Stimulated activated naive CD8-positive, alpha-beta T cell treated with anti-CD3 and anti-CD28 coated beads, Interleukin-15, Interleukin-2, amounts not matched to agents 100 U/mL and 50 U/mL, for 24 hours (primary cell): ENCODE data around the gene PXN.

Source experiments
- ATAC-seq: fragments of 150-1000 bp; cut with Tn5 transposase; one replicate; pipeline ENCODE4 v1.10.0; 2021
- DNase-seq: peaks from one replicate; pipeline ENCODE4 v3.0.0; 2021

PXN gene

GRCh38 chr12:120265473-120266179 is at the start of gene PXN:
Gene PXN, minus strand, starts transcription at chr12:120265730. Its CDS starts 101 bp downstream, at chr12:120265629.
- ATAC-seq: peak; percentile 77
- peak; percentile 95 for DNase-seq

DNA sequence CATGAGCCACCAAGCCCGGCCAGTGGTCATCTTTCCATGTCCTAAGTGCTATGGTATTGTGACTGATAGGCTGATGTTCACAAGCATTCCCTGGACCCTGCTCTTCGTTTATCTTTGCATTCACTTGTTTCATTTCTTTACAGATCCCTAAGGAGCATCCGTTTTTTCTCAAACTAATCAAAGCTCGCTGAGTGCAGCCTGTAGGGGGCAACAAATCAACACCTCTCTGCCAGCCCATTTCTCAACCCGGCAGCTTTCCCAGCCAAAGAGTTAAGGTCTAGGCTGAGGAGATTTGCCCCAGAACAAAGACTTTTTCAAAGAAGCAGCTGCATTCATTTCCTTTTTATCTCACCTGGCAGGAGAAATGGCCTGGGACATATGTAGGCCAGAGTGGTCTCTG is 48.7 kb upstream of the PXN start:
- ATAC-seq: no peak
- DNase-seq: no peak

DNA sequence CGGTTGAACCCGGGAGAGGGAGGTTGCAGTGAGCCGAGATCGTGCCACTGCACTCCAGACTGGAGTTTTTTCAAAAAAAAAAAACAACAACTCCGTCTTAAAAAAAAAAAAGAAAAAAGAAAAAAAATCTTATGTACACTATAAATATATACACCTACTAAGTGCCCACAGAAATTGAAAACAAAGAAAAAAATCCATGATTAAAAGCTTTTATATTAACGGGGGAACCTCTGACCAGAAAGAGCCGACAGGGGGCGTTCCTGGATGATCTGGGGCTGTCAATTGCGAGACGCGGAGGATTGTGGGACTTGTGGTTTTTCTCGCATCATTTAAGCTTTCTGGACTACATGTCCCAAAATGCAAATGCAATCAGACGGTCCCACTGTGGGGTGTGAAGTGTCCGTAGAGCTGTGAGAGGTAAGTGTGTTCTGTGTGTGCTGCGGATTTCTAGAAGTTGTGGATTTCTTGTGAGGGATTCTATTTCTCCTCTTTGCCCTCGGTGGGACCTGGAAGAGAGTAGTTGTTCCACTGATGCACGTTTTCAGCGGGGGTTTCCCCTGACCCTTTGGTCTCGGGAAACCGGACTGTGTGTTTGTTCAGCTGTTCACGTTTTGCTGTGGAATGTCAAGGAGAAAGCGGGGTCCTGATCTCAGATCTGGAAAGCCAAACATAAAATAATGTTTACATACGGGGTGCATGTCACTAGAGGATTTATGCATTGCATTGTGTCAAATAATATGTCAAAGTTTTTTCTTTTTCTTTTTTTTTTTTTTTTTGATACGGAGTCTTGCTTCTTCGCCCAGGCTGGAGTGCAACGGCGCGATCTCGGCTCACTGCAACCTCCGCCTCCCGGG is 36.7 kb upstream of the PXN start, which contains the start of gene SIRT4:
TSS of gene SIRT4 (plus strand) at position 360 of the 854 bp plus-strand sequence. CDS start 1,241 bp downstream, outside the sequence.
- ATAC-seq (peak; percentile 100), DNase-seq (peak; percentile 89)

- DNase-seq (peak; percentile 81), ATAC-seq (peak; percentile 71)
These were observed 27.4 kb upstream of the PXN start, which contains the start of gene RNU4-1 for GRCh38 chr12:120292661-120293531. Gene RNU4-1, minus strand, starts transcription at chr12:120293237.

DNA sequence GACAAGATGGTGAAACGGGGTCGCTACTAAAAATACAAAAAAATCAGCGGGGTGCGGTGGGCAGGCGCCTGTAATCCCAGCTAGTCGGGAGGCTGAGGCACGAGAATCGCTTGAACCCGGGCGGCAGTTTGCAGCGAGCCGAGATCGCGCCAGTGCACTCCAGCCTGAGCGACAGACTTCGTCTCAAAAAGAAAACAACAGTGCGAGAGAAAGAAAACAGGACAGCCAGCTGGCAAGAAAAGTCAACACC is 26.8 kb upstream of the PXN start:
- DNase-seq: no peak
- ATAC-seq: peak; percentile 0

DNA sequence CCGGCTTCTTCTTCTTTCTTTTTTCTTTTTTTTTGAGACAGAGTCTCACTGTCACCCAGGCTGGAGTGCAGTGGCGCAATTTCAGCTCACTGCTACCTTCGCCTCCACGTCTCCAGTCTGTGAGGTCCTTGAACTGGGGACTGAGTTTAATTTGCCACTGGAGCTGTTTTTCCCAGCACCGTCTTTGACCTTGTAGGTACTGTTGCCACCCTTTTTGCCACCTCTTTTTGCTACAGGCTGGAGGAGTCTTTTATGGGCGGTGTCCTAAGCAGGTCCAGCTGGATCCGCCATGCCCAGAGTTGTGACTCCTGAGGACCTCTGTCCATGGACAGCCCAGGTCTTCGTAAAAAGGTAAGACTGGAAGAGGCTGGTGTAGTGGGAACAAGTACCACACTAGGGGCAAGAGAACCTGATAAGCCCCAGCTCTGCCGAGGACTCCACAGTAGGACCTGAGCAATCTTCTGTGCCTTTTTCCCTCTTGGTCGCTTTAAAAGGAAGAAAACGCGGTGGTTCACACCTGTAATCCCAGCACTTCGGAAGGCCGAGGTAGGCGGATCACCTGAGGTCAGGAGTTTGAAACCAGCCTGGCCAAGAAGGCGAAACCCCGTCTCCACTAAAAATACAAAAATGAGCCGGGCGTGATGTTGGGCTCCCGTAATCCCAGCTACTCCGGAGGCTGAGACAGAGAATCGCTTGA is 25.2 kb upstream of the PXN start:
- ATAC-seq: no peak

DNA sequence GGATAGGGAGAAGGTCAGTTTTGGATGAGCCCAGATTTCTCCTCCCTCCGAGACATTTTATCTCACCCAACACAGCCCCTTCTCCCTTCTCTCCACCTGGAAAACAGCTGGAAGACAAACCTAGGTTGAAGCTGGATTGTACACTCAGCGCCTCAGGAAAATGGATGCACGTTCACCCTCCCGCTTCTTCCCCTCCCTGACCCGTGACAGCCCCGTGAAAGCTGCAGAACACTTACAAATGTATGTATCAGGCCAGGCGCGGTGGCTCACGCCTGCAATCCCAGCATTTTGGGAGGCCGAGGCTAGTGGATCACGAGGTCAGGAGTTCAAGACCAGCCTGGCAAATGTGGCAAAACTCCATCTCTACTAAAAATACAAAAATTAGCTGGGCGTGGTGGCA is 22.0 kb upstream of the PXN start:
- no peak for ATAC-seq
- DNase-seq: no peak

More for the DNA sequence above, 25.2 kb upstream of the PXN start:
- DNase-seq: peak; percentile 45

DNA sequence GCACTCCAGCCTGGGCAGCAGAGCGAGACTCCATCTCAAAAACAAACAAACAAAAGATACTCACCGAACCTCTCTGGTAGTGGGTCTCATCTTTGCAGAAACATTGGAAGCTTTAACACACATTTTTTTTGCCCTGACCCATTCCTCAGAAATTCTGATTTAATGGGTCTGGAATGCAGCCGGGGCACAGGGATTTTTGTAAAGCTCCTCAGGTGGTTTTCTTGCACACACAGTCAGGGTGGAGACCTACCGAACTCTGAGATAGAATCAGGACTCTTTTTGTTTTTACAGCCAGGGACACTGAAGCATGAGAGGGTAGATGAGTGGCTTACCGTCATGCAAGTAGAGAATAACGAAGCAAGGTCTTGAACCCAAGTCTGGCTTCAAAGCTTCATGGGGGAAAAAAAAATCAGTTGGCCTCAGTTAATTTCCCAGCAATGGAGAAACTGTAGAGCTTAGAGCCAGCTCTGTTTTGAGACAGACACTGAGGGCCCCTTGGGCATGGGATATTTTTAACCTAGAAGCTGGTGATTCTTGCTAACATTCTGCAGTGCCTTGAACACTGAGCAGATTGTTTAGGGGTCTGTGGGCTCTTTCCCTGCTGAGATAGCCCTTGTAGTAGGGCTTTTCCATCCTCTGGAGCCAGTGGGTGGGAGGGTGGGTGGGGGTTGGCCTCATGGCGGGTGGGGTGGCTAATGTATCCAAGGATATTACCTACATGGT is 21.4 kb upstream of the PXN start:
- ATAC-seq: no peak
- no peak for DNase-seq

- DNase-seq (no peak), ATAC-seq (no peak)
These were observed 18.9 kb upstream of the PXN start for GRCh38 chr12:120284381-120284780.

DNA sequence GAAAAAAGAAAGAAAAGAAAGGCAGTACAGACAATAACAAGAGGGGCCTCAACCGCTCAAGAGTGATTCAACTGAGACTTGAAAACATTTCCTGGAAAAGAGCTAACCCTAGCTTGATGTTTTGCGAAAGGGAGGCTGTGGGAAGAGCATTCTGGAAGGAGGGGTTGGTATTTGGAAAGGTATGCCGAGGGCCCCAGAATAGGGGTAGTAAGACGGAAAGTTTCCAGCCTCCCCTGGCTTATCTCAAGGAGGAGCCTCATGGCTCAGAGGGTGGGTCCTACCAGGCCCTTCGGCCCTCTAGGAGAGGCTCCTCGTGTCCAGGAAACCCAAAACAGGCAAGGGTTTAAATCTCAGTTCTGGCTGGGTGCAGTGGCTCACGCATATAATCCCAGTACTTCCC is 17.8 kb upstream of the PXN start:
- DNase-seq (no peak), ATAC-seq (no peak)

DNA sequence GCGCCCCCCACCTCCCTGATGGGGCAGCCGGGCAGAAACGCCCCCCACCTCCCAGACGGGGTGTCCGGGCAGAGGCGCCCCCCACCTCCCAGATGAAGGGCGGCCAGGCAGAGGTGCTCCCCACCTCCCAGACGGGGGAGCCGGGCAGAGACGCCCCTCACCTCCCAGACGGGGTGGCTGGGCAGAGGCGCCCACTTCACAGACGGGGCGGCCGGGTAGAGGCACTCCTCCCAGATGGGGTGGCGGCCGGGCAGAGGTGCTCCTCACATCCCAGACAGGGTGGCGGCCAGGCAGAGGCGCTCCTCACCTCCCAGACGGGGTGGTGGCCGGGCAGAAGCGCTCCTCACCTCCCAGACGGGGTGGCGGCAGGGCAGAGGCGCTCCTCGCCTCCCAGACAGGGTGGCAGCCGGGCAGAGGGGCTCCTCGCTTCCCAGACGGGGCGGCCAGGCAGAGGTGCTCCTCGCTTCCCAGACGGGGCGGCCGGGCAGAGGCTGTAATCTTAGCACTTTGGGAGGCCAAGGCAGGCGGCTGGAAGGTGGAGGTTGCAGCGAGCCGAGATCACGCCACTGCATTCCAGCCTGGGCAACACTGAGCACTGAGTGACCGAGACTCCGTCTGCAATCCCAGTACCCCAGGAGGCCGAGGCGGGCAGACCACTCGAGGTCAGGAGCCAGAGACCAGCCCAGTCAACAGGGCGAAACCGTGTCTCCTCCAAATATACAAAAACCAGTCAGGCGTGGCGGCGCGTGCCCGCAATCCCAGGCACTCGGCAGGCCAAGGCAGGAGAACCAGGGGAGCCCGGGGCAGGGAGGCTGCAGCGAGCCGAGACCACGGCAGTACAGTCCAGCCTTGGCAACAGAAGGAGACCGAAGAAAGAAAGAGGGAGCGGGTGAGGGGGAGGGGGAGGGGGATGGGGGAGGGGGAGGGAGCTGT is 12.9 kb upstream of the PXN start:
- ATAC-seq (no peak), DNase-seq (no peak)

DNA sequence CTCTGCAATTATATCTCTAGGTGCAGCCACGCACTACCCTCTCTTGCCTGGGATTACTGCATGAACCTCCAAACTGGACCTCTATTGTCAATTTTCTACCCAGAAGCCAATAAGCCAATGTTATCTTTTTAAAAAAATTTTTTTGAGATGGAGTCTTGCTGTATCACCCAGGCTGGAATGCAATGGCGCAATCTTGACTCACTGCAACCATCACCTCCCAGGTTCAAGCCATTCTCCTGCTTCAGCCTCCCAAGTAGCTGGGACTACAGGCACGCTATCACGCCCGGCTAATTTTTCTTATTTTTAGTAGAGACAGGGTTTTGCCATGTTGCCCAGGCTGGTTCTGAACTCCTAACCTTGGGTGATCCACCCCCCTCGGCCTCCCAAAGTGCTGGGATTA is 11.2 kb upstream of the PXN start:
- ATAC-seq (no peak), DNase-seq (no peak)

DNA sequence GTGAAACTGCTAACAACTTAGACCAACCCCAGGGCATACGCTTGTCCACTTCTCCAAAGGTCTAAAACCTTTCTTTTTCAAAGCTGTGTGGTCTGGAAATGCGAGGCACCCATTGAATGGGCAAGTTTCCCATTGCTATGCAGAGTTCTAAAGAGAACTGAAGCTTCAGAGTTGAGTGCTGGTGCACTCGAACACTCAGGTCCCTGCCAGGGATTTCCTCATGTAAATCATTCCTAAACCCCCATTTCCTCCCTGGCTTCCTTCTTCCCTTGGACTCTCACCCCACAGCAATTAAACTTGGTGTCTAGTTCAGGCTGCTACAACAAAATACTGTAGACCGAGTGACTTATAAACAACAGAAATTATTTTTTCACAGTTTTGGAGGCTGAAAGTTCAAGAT is 2.2 kb upstream of the PXN start:
- no peak for ATAC-seq
- DNase-seq: no peak

- DNase-seq (no peak), ATAC-seq (no peak)
These were observed 795 bp upstream of the PXN start for GRCh38 chr12:120266180-120266870.

DNA sequence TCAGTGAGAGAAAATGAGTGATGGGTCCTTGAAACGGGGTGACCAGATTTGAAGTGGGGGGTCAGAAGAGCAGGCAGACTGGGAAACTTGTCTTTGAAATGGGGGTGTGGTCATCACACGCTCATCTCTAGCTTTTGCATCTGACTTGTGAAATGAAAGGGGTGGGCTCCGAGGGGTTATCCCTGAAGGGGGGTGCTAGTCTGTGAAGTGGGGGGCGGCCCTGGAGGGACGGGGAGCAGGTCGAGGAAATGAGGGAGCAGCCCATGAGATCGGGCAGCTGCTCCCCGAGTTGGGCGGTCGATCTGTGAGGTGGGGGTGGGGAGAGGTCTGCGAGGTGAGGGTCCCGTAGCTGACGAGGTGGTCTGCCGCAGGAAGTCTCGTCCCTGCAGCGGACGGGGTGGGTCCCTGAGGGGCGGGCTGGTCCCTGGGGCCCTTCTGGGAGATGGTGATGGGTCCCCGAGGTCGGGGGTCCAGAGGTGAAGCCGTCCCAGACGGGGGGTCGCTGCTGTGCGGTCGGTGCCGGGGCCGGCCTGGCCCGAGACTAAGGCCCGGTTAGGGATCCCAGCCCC is 542 bp downstream of the PXN start:
- DNase-seq (no peak), ATAC-seq (no peak)

DNA sequence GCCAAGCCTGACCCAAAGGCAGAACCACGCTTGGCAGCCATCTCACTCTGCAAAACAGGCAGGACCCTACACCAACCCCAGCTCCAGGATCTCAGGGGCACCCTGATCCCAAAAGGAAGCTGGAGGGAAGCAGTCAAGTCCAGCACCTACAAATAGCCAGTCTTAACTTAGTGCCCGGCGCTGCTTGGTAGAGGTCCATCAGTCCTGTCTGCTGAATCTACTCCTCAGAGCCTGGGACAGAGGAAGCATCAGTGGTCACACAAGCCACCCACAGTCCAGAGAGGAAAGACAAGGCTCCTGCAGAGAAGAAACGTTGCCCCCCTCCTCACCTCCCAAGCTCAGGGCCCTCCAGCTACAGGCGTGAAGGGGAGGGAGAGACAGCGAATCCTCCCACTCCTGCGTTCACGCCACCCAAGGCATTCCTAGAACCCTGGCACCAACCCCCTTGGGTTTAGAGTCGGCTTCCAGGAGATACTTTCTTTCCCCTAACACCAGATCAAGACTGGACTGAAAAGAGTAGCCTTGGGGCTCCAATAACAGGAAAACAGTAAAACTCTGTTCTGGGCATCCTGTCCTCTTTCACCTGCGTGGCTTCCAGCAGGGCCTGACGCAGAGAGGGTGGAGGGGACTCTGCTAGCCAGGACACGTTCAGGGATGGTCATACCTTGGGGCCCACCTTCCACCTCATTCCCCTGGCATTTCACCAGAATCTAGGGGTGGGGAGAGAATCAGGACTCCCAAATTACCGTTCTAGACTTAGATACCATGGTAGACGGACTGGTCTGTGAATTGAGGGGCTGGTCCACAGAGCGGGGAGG is 1.2 kb downstream of the PXN start:
- DNase-seq (no peak), ATAC-seq (no peak)

GRCh38 chr12:120263748-120264085 is 1.8 kb downstream of the PXN start:
- no peak for DNase-seq

More at GRCh38 chr12:120263748-120264085, 1.8 kb downstream of the PXN start:
- no peak for ATAC-seq
